Activated CD4-positive, alpha-beta T cell treated with anti-CD3 and anti-CD28 coated beads for 24 hours (primary cell): ENCODE data around the gene TTC7B.

Source experiments
- DNase-seq, 2 donors: peaks; one replicate each; pipeline ENCODE4 v3.0.0-alpha.2; 2020; ENCODE audit warnings: low read depth in 2 of 2

TTC7B gene

GRCh38 chr14:90617961-90618360 lies 198.3 kb downstream of the TTC7B start:
- DNase-seq, result no peak

- no peak for DNase-seq
These were observed 199.3 kb downstream of the TTC7B start for GRCh38 chr14:90616881-90617280.

- DNase-seq, result no peak
These were observed 199.9 kb downstream of the TTC7B start for GRCh38 chr14:90616313-90616712.

- DNase-seq, result no peak
These were observed 200.6 kb downstream of the TTC7B start for GRCh38 chr14:90615517-90616060.

- DNase-seq, result no peak
These were observed 201.3 kb downstream of the TTC7B start for GRCh38 chr14:90614696-90615516.

- no peak for DNase-seq
These were observed 202.2 kb downstream of the TTC7B start for GRCh38 chr14:90613997-90614396.

- DNase-seq, result no peak
These were observed 202.8 kb downstream of the TTC7B start for GRCh38 chr14:90613453-90613852.

GRCh38 chr14:90612801-90613200 lies 203.4 kb downstream of the TTC7B start:
- no peak for DNase-seq

- DNase-seq, result no peak
These were observed 204.3 kb downstream of the TTC7B start for GRCh38 chr14:90611936-90612335.

GRCh38 chr14:90611501-90611900 lies 204.7 kb downstream of the TTC7B start:
- no peak for DNase-seq

GRCh38 chr14:90610346-90611040 lies 205.7 kb downstream of the TTC7B start:
- DNase-seq, result no peak

- no peak for DNase-seq
These were observed 206.9 kb downstream of the TTC7B start for GRCh38 chr14:90609376-90609775.

- DNase-seq, result no peak
These were observed 207.3 kb downstream of the TTC7B start for GRCh38 chr14:90608929-90609341.

GRCh38 chr14:90608281-90608680 lies 207.9 kb downstream of the TTC7B start:
- no peak for DNase-seq

- no peak for DNase-seq
These were observed 209.1 kb downstream of the TTC7B start for GRCh38 chr14:90607141-90607540.

GRCh38 chr14:90606434-90606833 lies 209.8 kb downstream of the TTC7B start:
- no peak for DNase-seq

- DNase-seq, result no peak
These were observed 210.8 kb downstream of the TTC7B start for GRCh38 chr14:90605430-90605829.

GRCh38 chr14:90604356-90604755 lies 211.9 kb downstream of the TTC7B start:
- no peak for DNase-seq

GRCh38 chr14:90603841-90604240 lies 212.4 kb downstream of the TTC7B start:
- DNase-seq, result no peak

- DNase-seq, result no peak
These were observed 212.9 kb downstream of the TTC7B start for GRCh38 chr14:90603336-90603735.

- DNase-seq, result no peak
These were observed 214.0 kb downstream of the TTC7B start for GRCh38 chr14:90602088-90602687.

- DNase-seq, result no peak
These were observed 214.7 kb downstream of the TTC7B start for GRCh38 chr14:90601563-90601962.

- DNase-seq, result no peak
These were observed 215.6 kb downstream of the TTC7B start for GRCh38 chr14:90600619-90601018.
